Measurements from ENCODE around the gene NARF. TPM values are rescaled to one million over a fixed set of nuclear protein-coding genes. Genes with fewer than 3 reads are reported as not detected.
A peak's percentile ranks its signal among the peaks of the same experiment; 100 is the strongest.

NARF gene
- total RNA-seq, 1 donor from 2014 or later = 64.4 TPM

GRCh38 chr17:82461827-82462524 is 3.4 kb downstream of the NARF start:
- FAIRE-seq (no peak), DNase-seq (ENCODE audit: low read depth) (no peak)
- no peak overlapping the region for H2AFZ ChIP-seq (ENCODE audit: low read depth, low read length)
- no peak overlapping the region for H3K4me2 ChIP-seq (ENCODE audit: low read length)
- peaks cover 14% of the 10 kb centered on the region for H3K79me2 ChIP-seq (ENCODE audit: insufficient read depth, low read length)
- no peaks in the 10 kb centered on the region for H3K9me3 ChIP-seq (ENCODE audit: insufficient read depth, low read depth, low read length)
- peaks cover 32% of the 10 kb centered on the region for H3K36me3 Mint-ChIP-seq (ENCODE audit: low read depth, unreplicated experiment)
- H3K9ac ChIP-seq (ENCODE audit: low read length) = no peak overlapping the region
- H3K4me1 Mint-ChIP-seq (ENCODE audit: low read depth, unreplicated experiment) = peaks cover 9% of the 10 kb centered on the region
- peaks cover 12% of the 10 kb centered on the region for H3K4me1 ChIP-seq (ENCODE audit: insufficient read depth, low read length)
- H3K27me3 ChIP-seq (ENCODE audit: insufficient read depth, low read length) = no peaks in the 10 kb centered on the region
- peaks cover 22% of the 10 kb centered on the region for H3K36me3 ChIP-seq (ENCODE audit: insufficient read depth, low read length)
- TF ChIP-seq CTCF (IDR thresholded peaks at IDR 0.05; ENCODE audit: insufficient read depth, low read depth, low read length) (no peak), EZH2 (IDR thresholded peaks at IDR 0.05; ENCODE audit: insufficient read depth, low read length) (no peak)
- no peaks in the 10 kb centered on the region for H3K9me3 Mint-ChIP-seq (ENCODE audit: unreplicated experiment)
- peaks cover 17% of the 10 kb centered on the region for H4K20me1 ChIP-seq (ENCODE audit: insufficient read depth, low read length)
- no peak overlapping the region for H3K4me3 ChIP-seq (ENCODE audit: insufficient read depth, low read depth, low read length)
- H3K27me3 Mint-ChIP-seq (ENCODE audit: low read depth, unreplicated experiment) = no peaks in the 10 kb centered on the region
- no peak overlapping the region for H3K27ac ChIP-seq (ENCODE audit: low read depth, low read length)
- H3K27ac Mint-ChIP-seq (ENCODE audit: unreplicated experiment) = no peak overlapping the region
- H3K4me3 Mint-ChIP-seq (ENCODE audit: unreplicated experiment) = no peak overlapping the region

GRCh38 chr17:82463391-82463790 is 4.8 kb downstream of the NARF start:
- Mint-ChIP-seq H3K27me3 (ENCODE audit: low read depth, unreplicated experiment) (no peaks in the 10 kb centered on the region), H3K4me1 (ENCODE audit: low read depth, unreplicated experiment) (no peaks in the 10 kb centered on the region), H3K9me3 (ENCODE audit: unreplicated experiment) (no peaks in the 10 kb centered on the region), H3K36me3 (ENCODE audit: low read depth, unreplicated experiment) (peaks cover 33% of the 10 kb centered on the region), H3K27ac (ENCODE audit: unreplicated experiment) (no peak overlapping the region), H3K4me3 (ENCODE audit: unreplicated experiment) (no peak overlapping the region)
- TF ChIP-seq CTCF (IDR thresholded peaks at IDR 0.05; ENCODE audit: insufficient read depth, low read depth, low read length) (no peak), EZH2 (IDR thresholded peaks at IDR 0.05; ENCODE audit: insufficient read depth, low read length) (no peak)
- peaks cover 5% of the 10 kb centered on the region for H3K4me1 ChIP-seq (ENCODE audit: insufficient read depth, low read length)
- H3K9ac ChIP-seq (ENCODE audit: low read length) = no peak overlapping the region
- peaks cover 22% of the 10 kb centered on the region for H3K36me3 ChIP-seq (ENCODE audit: insufficient read depth, low read length)
- DNase-seq (ENCODE audit: low read depth) (no peak), FAIRE-seq (no peak)
- H3K9me3 ChIP-seq (ENCODE audit: insufficient read depth, low read depth, low read length) = no peaks in the 10 kb centered on the region
- H3K79me2 ChIP-seq (ENCODE audit: insufficient read depth, low read length) = peaks cover 14% of the 10 kb centered on the region
- peaks cover 17% of the 10 kb centered on the region for H4K20me1 ChIP-seq (ENCODE audit: insufficient read depth, low read length)
- no peaks in the 10 kb centered on the region for H3K27me3 ChIP-seq (ENCODE audit: insufficient read depth, low read length)
- no peak overlapping the region for H2AFZ ChIP-seq (ENCODE audit: low read depth, low read length)
- no peak overlapping the region for H3K4me2 ChIP-seq (ENCODE audit: low read length)
- H3K27ac ChIP-seq (ENCODE audit: low read depth, low read length) = no peak overlapping the region
- H3K4me3 ChIP-seq (ENCODE audit: insufficient read depth, low read depth, low read length) = no peak overlapping the region

GRCh38 chr17:82463925-82464566 is 5.5 kb downstream of the NARF start:
- Mint-ChIP-seq H3K9me3 (ENCODE audit: unreplicated experiment) (no peaks in the 10 kb centered on the region), H3K27ac (ENCODE audit: unreplicated experiment) (peak overlapping the region; percentile 18), H3K4me1 (ENCODE audit: low read depth, unreplicated experiment) (no peaks in the 10 kb centered on the region), H3K4me3 (ENCODE audit: unreplicated experiment) (no peak overlapping the region), H3K36me3 (ENCODE audit: low read depth, unreplicated experiment) (peaks cover 39% of the 10 kb centered on the region), H3K27me3 (ENCODE audit: low read depth, unreplicated experiment) (no peaks in the 10 kb centered on the region)
- peaks cover 5% of the 10 kb centered on the region for H3K4me1 ChIP-seq (ENCODE audit: insufficient read depth, low read length)
- peaks cover 17% of the 10 kb centered on the region for H4K20me1 ChIP-seq (ENCODE audit: insufficient read depth, low read length)
- H2AFZ ChIP-seq (ENCODE audit: low read depth, low read length) = no peak overlapping the region
- no peaks in the 10 kb centered on the region for H3K27me3 ChIP-seq (ENCODE audit: insufficient read depth, low read length)
- H3K4me2 ChIP-seq (ENCODE audit: low read length) = no peak overlapping the region
- peaks cover 25% of the 10 kb centered on the region for H3K36me3 ChIP-seq (ENCODE audit: insufficient read depth, low read length)
- no peak overlapping the region for H3K27ac ChIP-seq (ENCODE audit: low read depth, low read length)
- H3K9ac ChIP-seq (ENCODE audit: low read length) = no peak overlapping the region
- no peak for FAIRE-seq
- H3K4me3 ChIP-seq (ENCODE audit: insufficient read depth, low read depth, low read length) = no peak overlapping the region
- H3K79me2 ChIP-seq (ENCODE audit: insufficient read depth, low read length) = peaks cover 9% of the 10 kb centered on the region
- no peaks in the 10 kb centered on the region for H3K9me3 ChIP-seq (ENCODE audit: insufficient read depth, low read depth, low read length)
- no peak for TF ChIP-seq CTCF (IDR thresholded peaks at IDR 0.05; ENCODE audit: insufficient read depth, low read depth, low read length)
- no peak for DNase-seq (ENCODE audit: low read depth)
